Ascending aorta (tissue), 2 donors: Measurements from ENCODE around the gene D2HGDH. TPM values are rescaled to one million over a fixed set of nuclear protein-coding genes. Genes with fewer than 3 reads are reported as not detected.
"Not testable (repeated sequence)": the region's sequence is repeated elsewhere in the genome, so short reads cannot be mapped to it uniquely, and the experiment has no call there.

ENCODE experiments used
- DNase-seq, 2 donors: peaks; one replicate each; pipeline ENCODE4 v3.0.0-alpha.2; 2019; ENCODE audit warnings: low spot score in 2 of 2
- H3K27ac ChIP-seq, 2 donors: fragments of 200-600 bp; sonication (generic); one replicate each; pipeline ENCODE4 v1.5.1; 2016 to 2017; ENCODE audit warnings: mild to moderate bottlenecking in 1 of 2
- H3K27me3 ChIP-seq: fragments of 200-600 bp; sonication (generic); one replicate; pipeline ENCODE4 v1.5.1; 2017
- H3K36me3 ChIP-seq, 2 donors: fragments of 200-600 bp; sonication (generic); one replicate each; pipeline ENCODE4 v1.5.1; 2016
- H3K4me1 ChIP-seq, 2 donors: fragments of 200-600 bp; sonication (generic); one replicate each; pipeline ENCODE4 v1.5.1; 2016 to 2017; ENCODE audit warnings: mild to moderate bottlenecking in 1 of 2
- H3K4me3 ChIP-seq, 2 donors: fragments of 200-600 bp; sonication (generic); one replicate each; pipeline ENCODE4 v1.5.1; 2016 to 2017; ENCODE audit warnings: mild to moderate bottlenecking in 1 of 2
- H3K9me3 ChIP-seq, 2 donors: fragments of 200-600 bp; sonication (generic); one replicate each; pipeline ENCODE4 v1.5.1; 2016
- CTCF ChIP-seq, 3 experiments: fragments of 200-600 bp in 2 of 3; fragments of 450-650 bp in 1 of 3; sonication (generic) in 2 of 3; IDR thresholded peaks; one replicate each; pipeline ENCODE4 v1.5.1; 2016 to 2019; ENCODE audit warnings: antibody characterized with exemption in 3 of 3, mild to moderate bottlenecking in 1 of 3, moderate library complexity in 1 of 3
- intact Hi-C: fragments of 100-400 bp; cut with DNase I; formaldehyde crosslinking; loops from one replicate; pipeline ENCODE4 v1.15.1; 2023
- total RNA-seq: library from RNA; depleted of rRNA; stranded (reverse); fragments of >200 nt; gene quantifications from one replicate; pipeline ENCODE4 v1.1.0, GENCODE V29; 2016

The D2HGDH gene
- total RNA-seq, 1 donor from 2014 or later, result 22.2 TPM

GRCh38 chr2:241776336-241777169 is 42.1 kb downstream of the D2HGDH start, which contains the start of gene GAL3ST2:
Gene GAL3ST2 (plus strand): TSS chr2:241776822. CDS start chr2:241776956, 134 bp downstream.
- H3K27ac ChIP-seq, result no peak within 1 kb of the TSS
- no peak within 1 kb of the TSS for H3K4me3 ChIP-seq
- intact Hi-C loops, result no loop called here
- DNase-seq, result no peak
- no peaks in the 10 kb centered on the region for H3K9me3 ChIP-seq
- no peak for TF ChIP-seq CTCF (IDR thresholded peaks at IDR 0.05)
- no peaks in the 10 kb centered on the region for H3K4me1 ChIP-seq
- peaks cover 4% of the 10 kb centered on the region for H3K27me3 ChIP-seq
- no peaks in the 10 kb centered on the region for H3K36me3 ChIP-seq

GRCh38 chr2:241777170-241777685 is 42.8 kb downstream of the D2HGDH start:
- TF ChIP-seq CTCF (IDR thresholded peaks at IDR 0.05), result no peak
- DNase-seq, result no peak
- Histone ChIP-seq H3K27ac (no peak overlapping the region), H3K27me3 (peaks cover 4% of the 10 kb centered on the region), H3K4me3 (no peak overlapping the region), H3K4me1 (no peaks in the 10 kb centered on the region), H3K36me3 (no peaks in the 10 kb centered on the region), H3K9me3 (no peaks in the 10 kb centered on the region)
- intact Hi-C loops, result no loop called here

- no peak overlapping the region for H3K27ac ChIP-seq
- no peaks in the 10 kb centered on the region for H3K9me3 ChIP-seq
- no peak overlapping the region for H3K4me3 ChIP-seq
- intact Hi-C loops, result no loop called here
- no peak for TF ChIP-seq CTCF (IDR thresholded peaks at IDR 0.05)
- no peaks in the 10 kb centered on the region for H3K4me1 ChIP-seq
- H3K27me3 ChIP-seq, result peaks cover 4% of the 10 kb centered on the region
- no peak for DNase-seq
- no peaks in the 10 kb centered on the region for H3K36me3 ChIP-seq
Observed at GRCh38 chr2:241777686-241778627, 43.5 kb downstream of the D2HGDH start.

- Histone ChIP-seq H3K4me1 (no peaks in the 10 kb centered on the region), H3K27me3 (no peaks in the 10 kb centered on the region), H3K27ac (no peak overlapping the region), H3K36me3 (no peaks in the 10 kb centered on the region), H3K9me3 (no peaks in the 10 kb centered on the region), H3K4me3 (no peak overlapping the region)
- no peak for DNase-seq
- TF ChIP-seq CTCF (IDR thresholded peaks at IDR 0.05), result no peak
- intact Hi-C loops, result no loop called here
Observed at GRCh38 chr2:241780939-241781569, 46.6 kb downstream of the D2HGDH start.

- DNase-seq, H3K27me3 ChIP-seq, H3K4me1 ChIP-seq, H3K9me3 ChIP-seq, intact Hi-C loops, H3K27ac ChIP-seq, H3K36me3 ChIP-seq, H3K4me3 ChIP-seq: not testable (repeated sequence)
Observed at GRCh38 chr2:241782053-241782452, 47.6 kb downstream of the D2HGDH start.
